HG03139 (cell line): ENCODE data around the gene SLC4A2.

Experiments
- ATAC-seq: cut with Tn5 transposase; IDR thresholded peaks from one replicate; pipeline ENCODE4 v1.9.1; 2021; ENCODE audit not compliant: unreplicated experiment

Gene SLC4A2

GRCh38 chr7:151061213-151062110 lies 2.1 kb downstream of the SLC4A2 start:
- no peak for ATAC-seq

GRCh38 chr7:151062111-151062398 lies 2.7 kb downstream of the SLC4A2 start:
- ATAC-seq: no peak

GRCh38 chr7:151062399-151063211 lies 3.2 kb downstream of the SLC4A2 start:
- ATAC-seq: no peak

GRCh38 chr7:151063212-151063561 lies 3.8 kb downstream of the SLC4A2 start:
- ATAC-seq: no peak

- no peak for ATAC-seq
Measured at GRCh38 chr7:151064454-151064853, 5.1 kb downstream of the SLC4A2 start.

GRCh38 chr7:151064993-151065392 lies 5.6 kb downstream of the SLC4A2 start:
- ATAC-seq: no peak

GRCh38 chr7:151065516-151065915 lies 6.1 kb downstream of the SLC4A2 start:
- no peak for ATAC-seq

GRCh38 chr7:151066273-151066974 lies 7.0 kb downstream of the SLC4A2 start:
- ATAC-seq: no peak

- ATAC-seq: no peak
Measured at GRCh38 chr7:151068069-151068773, 8.8 kb downstream of the SLC4A2 start.

- ATAC-seq: no peak
Measured at GRCh38 chr7:151069841-151070573, 10.6 kb downstream of the SLC4A2 start.

GRCh38 chr7:151070574-151070960 lies 11.2 kb downstream of the SLC4A2 start:
- no peak for ATAC-seq

GRCh38 chr7:151071032-151071866 lies 11.9 kb downstream of the SLC4A2 start:
- ATAC-seq: no peak

- ATAC-seq: no peak
Measured at GRCh38 chr7:151073990-151074389, 14.6 kb downstream of the SLC4A2 start.

GRCh38 chr7:151074817-151075661 lies 15.7 kb downstream of the SLC4A2 start:
- no peak for ATAC-seq

GRCh38 chr7:151075662-151075971 lies 16.2 kb downstream of the SLC4A2 start:
- ATAC-seq: no peak

- ATAC-seq: no peak
Measured at GRCh38 chr7:151075978-151076426, 16.6 kb downstream of the SLC4A2 start.

- no peak for ATAC-seq
Measured at GRCh38 chr7:151076863-151077704, 17.7 kb downstream of the SLC4A2 start.

- no peak for ATAC-seq
Measured at GRCh38 chr7:151077705-151078232, 18.4 kb downstream of the SLC4A2 start.
